HG03354 (cell line): ENCODE measurements around the gene IQCK.
"Not testable (repeated sequence)": the region's sequence is repeated elsewhere in the genome, so short reads cannot be mapped to it uniquely, and the experiment has no call there.

Source experiments
- ATAC-seq: cut with Tn5 transposase; IDR thresholded peaks from one replicate; pipeline ENCODE4 v1.9.1; 2021; ENCODE audit warnings: mild to moderate bottlenecking; ENCODE audit not compliant: unreplicated experiment, poor library complexity, severe bottlenecking

Gene IQCK

DNA sequence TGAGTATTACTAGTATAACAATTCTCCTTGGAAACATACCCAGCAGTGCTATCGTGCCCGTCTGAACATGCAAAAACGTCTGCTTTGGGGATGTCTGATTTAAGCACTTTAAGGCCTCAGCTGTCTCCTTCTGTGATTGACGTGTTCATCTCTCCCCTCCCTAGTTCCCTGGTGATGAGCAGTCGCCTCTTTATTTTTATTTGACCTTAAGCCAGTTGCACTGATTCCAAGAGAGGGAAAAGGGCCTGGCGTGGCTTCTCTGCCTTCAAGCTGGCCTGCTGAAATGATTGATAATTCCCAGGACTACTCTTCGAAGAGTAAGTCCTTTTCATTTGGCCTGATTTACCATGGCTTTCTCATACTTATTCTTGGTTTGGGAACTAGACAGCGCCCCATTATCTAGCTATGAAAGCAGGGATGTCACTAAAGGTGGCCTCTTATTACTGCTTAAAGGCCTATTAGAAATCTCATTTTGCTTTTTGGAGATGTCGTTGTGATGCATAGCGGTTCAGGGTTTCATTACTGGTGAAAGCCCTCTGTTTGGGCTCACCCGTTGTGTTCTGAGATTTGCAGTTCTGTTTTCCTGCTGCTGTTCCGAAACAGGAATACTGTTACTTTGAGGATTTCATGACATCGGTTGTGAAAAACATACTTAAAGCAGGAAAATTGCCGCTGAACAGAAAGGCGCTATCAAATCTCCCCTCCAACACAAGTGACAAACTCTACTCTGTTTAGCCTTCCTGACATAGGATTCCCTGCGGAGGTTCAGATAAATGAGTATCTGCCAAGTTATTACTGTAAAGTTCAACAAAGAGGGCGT is 65.5 kb downstream of the IQCK start:
- no peak for ATAC-seq

- no peak for ATAC-seq
These were observed 66.2 kb downstream of the IQCK start for GRCh38 chr16:19784183-19784736.

- ATAC-seq: no peak
These were observed 67.0 kb downstream of the IQCK start for GRCh38 chr16:19785081-19785480.

- no peak for ATAC-seq
These were observed 67.5 kb downstream of the IQCK start for GRCh38 chr16:19785512-19786130.

GRCh38 chr16:19801369-19801768 is 83.3 kb downstream of the IQCK start:
- not testable (repeated sequence) for ATAC-seq

DNA sequence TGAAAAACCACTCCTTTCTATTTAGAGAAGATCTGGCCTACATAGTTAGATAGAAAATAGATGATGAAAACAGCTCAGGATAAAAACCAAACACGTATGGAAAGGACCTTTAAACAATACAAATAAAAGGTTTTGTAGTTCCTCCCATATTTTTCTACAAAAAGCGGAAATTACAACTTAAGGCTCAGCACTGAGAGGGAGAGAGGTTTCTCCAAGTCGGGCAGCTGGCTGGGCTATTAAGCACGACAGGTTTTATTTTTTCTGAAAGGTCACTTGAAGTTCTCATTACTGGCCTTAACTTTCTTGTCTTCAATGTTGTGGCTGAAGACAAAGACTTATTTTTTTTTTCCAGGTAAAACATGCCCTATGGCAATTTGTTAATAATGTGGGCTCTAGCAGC is 83.8 kb downstream of the IQCK start:
- ATAC-seq: not testable (repeated sequence)

DNA sequence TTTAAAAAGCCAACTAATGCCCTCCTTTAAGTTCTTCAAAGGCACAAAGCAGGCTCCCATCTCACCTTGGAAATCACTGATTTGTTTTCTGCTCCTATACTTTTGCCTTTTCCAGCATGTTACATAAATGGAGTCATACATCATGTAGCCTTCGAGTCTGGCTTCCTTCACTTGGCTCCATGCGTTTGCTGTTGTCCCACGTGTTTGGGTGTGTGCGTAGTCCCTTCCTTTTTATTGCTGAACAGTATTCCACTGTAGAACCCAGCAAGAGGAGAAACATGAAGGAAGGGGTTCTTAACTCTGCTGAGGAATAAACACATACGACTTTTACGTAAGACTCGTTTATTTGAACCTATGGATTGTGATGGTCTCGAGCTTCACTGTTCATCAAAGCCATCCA is 84.5 kb downstream of the IQCK start:
- ATAC-seq: no peak

DNA sequence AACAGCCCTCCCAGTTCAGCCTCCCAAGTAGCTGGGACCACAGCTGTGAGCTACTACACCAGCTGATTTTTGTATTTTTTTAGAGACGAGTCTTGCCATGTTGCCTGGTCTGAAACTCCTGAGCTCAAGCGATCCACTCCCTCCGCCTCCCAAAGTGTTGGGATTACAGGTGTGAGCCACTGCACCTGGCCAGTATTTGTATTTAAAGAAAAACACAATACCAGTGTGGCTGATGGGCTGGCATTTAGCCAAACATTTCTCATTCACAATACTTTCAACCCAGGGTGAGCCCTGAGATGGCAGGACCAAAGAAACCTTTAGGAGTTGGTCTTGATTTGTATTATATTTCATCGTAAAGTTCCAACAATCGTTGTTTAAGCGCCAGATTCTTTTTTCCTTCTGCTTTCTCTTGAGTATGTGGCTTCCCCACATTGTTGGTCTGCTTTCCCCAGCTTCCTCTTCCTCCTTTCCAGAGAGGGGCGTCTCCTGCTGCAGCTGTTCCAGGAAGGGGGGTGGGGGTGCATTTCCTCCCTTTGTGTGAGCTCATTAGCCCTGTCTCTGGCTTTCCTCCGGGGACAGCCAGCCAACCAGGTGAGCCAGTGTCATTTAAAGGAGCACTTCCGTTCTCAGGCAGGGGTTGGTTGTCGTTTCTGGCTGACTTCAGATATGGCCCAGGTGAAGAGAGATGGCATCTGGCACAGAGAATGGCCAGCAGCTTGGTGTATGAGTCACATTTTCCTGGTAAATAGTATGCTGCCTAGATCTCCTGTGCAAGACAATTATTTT is 86.7 kb downstream of the IQCK start:
- no peak for ATAC-seq

- no peak for ATAC-seq
These were observed 87.5 kb downstream of the IQCK start for GRCh38 chr16:19805459-19806162.

DNA sequence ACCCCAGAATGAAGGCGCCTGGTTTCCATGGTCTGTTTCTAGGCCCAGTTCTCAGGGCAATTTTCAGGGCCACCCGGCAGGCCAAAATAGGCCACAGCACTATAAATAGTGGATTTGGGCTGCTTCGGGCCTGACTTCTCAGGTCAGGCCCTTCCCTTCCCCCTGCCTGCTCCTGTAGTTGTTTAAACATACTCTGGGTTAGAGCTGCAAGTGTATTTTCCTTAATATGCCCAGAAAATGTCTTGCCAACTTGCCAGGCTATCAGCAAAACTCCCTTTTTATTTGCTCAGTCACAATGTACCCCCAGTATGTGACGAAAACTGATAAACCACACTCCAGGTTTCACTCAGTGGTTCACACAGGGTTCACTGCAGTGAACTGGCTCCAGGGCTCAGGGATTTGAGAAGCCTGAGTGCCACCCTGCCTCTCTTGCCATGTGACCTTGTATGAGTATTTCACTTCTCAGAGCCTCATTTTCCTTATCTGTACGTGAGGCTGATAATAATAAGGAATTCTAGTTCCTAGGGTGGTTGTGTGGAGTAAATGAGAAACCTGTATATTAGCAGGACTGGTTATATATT is 90.1 kb downstream of the IQCK start:
- ATAC-seq: peak; percentile 79

GRCh38 chr16:19809121-19809635 is 91.1 kb downstream of the IQCK start:
- no peak for ATAC-seq

DNA sequence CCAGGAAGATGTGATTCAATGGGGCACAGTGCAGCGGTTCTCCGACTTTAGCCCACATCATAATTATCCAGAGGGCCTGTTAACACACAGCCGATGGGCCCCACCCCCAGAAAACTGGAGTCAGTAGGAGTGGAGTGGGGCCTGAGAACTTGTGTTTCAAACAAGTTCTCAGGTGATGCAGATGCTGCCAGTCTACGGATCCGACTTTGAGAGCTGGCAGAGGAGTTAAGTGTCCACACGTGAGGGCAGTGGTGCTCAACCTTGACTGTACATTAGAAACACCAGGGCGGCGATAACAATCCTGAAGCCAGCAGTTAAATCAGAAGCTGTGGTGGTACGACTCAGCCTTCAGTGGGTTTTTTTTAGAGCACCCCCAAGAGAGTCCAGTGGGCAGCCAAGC is 91.6 kb downstream of the IQCK start:
- no peak for ATAC-seq

DNA sequence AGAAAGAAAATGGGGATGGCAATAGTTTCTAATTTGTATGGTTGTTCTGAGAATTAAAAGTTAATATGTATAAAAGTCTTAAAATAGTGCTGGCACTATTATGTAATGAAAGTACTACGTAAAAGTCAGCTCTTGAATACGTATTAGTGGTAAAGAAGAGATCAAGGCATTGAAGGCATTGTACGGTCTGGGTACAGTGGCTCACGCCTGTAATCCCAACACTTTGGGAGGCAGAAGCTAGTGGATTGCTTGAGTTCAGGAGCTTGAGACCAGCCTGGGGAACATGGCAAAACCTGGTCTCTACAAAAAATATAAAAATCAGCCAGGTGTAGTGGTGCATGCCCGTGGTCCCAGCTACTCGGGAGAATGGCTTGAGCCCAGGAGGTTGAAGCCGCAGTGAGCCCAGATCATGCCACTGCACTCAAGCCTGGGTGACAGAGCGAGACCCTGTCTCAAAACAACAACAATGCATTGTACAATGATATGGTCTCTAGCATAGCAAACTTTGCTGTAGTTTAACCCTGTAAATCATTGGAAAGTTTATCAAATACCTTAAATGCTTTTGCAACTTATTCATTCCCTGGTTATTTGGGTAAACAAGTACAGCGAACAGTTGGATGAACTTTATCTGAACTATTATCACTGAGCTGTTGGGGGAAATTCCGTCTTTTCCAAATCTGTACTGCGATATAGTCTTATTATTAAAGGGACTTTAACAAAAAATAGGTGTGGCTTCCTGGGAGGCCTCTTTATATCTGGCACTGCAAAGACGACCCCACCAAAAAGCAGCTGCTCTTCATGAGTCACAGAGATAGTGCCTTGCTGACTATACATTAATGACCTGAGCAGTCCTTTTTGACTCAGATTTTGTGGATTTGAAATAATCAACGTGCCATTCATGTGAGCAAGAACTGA is 93.0 kb downstream of the IQCK start:
- ATAC-seq: no peak

- no peak for ATAC-seq
These were observed 94.9 kb downstream of the IQCK start for GRCh38 chr16:19812986-19813385.

GRCh38 chr16:19815418-19815817 is 97.3 kb downstream of the IQCK start:
- ATAC-seq: no peak

DNA sequence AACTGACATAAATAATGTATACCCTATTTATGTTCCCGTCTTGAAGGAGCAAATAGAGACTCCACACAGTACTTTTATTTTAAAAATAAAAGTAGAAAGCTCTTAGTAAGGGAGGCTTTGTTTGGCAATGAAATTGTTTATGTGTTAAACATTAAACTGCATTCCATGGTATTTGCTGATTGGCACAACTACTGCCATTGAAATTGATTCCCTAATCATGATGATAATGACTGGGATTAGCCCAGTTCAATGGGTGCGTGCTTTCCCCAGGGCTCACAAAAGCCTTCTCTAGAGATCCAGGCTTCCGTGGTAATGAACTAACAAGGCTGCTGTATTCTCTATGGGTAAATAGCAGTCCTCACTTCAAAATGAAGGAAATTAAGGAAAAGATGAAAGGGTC is 99.1 kb downstream of the IQCK start:
- no peak for ATAC-seq

DNA sequence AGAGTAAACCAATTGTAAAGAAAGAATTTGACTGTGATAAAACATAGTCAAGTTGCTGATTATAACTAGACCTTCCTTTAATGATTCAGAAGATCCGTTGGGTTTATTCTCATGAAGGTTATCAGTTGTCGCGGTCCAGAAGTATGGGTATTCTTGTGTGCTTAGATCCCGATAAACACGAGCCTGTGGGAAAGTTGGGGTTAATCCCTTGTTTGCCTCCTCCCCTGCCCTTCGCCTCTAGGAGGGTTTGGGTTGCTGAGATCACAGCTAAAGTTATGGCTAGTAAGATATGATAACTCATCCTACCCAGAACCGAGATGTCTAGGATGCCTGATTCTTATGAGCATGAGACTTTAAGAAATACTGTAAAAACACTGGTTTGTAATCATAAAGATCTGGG is 99.8 kb downstream of the IQCK start:
- no peak for ATAC-seq

- no peak for ATAC-seq
These were observed 104.5 kb downstream of the IQCK start for GRCh38 chr16:19822533-19822932.
